ENCODE results near the gene PPP6R3. TPM values are rescaled to one million over a fixed set of nuclear protein-coding genes. Genes with fewer than 3 reads are reported as not detected.
A peak's percentile ranks its signal among the peaks of the same experiment; 100 is the strongest.
"Not testable (repeated sequence)": the region's sequence is repeated elsewhere in the genome, so short reads cannot be mapped to it uniquely, and the experiment has no call there.

PPP6R3 gene
- total RNA-seq, 4 donors from 2014 or later: 90.7 to 253 (median 164) TPM

GRCh38 chr11:68635883-68636282 is 175.3 kb downstream of the PPP6R3 start:
- H3K4me1 ChIP-seq; H3K27ac ChIP-seq; H3K9me3 ChIP-seq; H3K27me3 ChIP-seq; H3K36me3 ChIP-seq; DNase-seq; H3K4me3 ChIP-seq; intact Hi-C loops (cut with DNase I; ENCODE audit: low total_unique reads): not testable (repeated sequence)

DNA sequence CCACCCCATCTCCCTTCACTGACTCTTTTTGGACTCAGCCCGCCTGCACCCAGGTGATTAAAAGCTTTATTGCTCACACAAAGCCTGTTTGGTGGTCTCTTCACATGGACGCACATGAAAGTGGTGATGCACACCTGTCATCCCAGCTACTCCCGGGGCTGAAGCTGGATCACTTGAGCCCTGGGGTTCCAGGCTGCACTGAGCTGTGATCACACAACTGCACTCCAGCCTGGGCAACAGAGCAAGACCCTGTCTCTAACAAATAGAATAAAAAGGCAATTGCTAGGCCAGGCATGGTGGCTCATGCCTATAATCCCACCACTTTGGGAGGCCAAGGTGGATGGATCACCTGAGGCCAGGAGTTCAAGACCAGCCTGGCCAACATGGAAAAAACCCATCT is 178.8 kb downstream of the PPP6R3 start:
- H3K27me3 ChIP-seq; DNase-seq; H3K4me1 ChIP-seq; H3K9me3 ChIP-seq; H3K27ac ChIP-seq; H3K36me3 ChIP-seq; H3K4me3 ChIP-seq; intact Hi-C loops (cut with DNase I; ENCODE audit: low total_unique reads): not testable (repeated sequence)

GRCh38 chr11:68641880-68642279 is 181.3 kb downstream of the PPP6R3 start:
- H3K36me3 ChIP-seq: no peaks in the 10 kb centered on the region
- DNase-seq: no peak
- H3K4me3 ChIP-seq: no peak overlapping the region
- H3K27me3 ChIP-seq: no peaks in the 10 kb centered on the region
- no peaks in the 10 kb centered on the region for H3K4me1 ChIP-seq
- H3K27ac ChIP-seq: no peak overlapping the region
- peaks cover 0 to 8% of the 10 kb centered on the region in 2 donors for H3K9me3 ChIP-seq
- TF ChIP-seq CTCF (IDR thresholded peaks at IDR 0.05) (no peak), POLR2A (IDR thresholded peaks at IDR 0.05) (no peak)
- intact Hi-C loops (cut with DNase I; ENCODE audit: low total_unique reads): no loop called here

DNA sequence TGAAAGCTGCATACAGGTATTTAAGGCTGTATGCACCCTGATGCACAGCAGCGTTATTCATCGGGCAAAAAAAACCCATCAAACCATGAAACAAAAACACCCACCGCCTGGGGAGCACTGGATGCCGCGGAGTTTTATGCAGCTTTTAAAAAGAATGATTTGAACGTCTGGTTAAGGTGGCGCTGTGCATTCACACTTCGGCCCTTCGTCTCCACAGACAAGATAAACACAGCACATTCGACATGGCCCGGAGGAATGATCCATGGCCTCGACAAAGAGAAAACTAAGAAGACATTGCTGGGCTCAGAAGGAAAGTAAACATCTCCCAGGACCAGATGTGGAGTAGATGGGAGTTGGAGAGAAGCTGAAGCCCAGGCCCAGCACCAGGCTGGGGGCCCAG is 183.0 kb downstream of the PPP6R3 start:
- peaks cover 0 to 17% of the 10 kb centered on the region in 2 donors for H3K9me3 ChIP-seq
- no peak overlapping the region for H3K27ac ChIP-seq
- intact Hi-C loops (cut with DNase I; ENCODE audit: low total_unique reads): no loop called here
- H3K4me1 ChIP-seq: no peaks in the 10 kb centered on the region
- no peak for DNase-seq
- H3K27me3 ChIP-seq: no peaks in the 10 kb centered on the region
- TF ChIP-seq CTCF (IDR thresholded peaks at IDR 0.05) (peak in 1 of 4 experiments; percentile 10), POLR2A (IDR thresholded peaks at IDR 0.05) (no peak)
- H3K36me3 ChIP-seq: no peaks in the 10 kb centered on the region
- no peak overlapping the region for H3K4me3 ChIP-seq

DNA sequence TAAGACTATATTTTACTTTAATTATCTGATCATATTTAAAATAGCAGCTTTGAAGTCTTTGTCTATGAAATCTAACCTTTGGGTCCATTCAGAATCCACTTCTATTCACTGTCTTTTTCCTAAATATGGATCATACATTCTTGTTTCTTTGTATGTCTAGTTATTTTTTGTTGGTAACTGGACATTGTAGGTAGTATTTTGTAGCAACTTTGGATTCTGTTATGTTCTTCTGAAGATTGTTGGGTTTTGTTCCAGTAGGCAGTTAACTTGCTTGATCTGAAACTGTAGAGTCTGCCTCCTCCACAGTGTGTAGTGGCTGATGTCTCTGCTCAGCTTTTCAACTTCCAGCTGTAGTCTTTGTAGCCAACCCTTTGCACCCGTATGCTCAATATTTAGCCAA is 186.3 kb downstream of the PPP6R3 start:
- no peaks in the 10 kb centered on the region for H3K4me1 ChIP-seq
- no peak for TF ChIP-seq CTCF (IDR thresholded peaks at IDR 0.05)
- TF ChIP-seq POLR2A (IDR thresholded peaks at IDR 0.05): no peak
- H3K4me3 ChIP-seq: no peak overlapping the region
- peaks cover 0 to 17% of the 10 kb centered on the region in 2 donors for H3K9me3 ChIP-seq
- DNase-seq: no peak
- H3K27ac ChIP-seq: no peak overlapping the region
- intact Hi-C loops (cut with DNase I; ENCODE audit: low total_unique reads): no loop called here
- H3K27me3 ChIP-seq: no peaks in the 10 kb centered on the region
- no peaks in the 10 kb centered on the region for H3K36me3 ChIP-seq

DNA sequence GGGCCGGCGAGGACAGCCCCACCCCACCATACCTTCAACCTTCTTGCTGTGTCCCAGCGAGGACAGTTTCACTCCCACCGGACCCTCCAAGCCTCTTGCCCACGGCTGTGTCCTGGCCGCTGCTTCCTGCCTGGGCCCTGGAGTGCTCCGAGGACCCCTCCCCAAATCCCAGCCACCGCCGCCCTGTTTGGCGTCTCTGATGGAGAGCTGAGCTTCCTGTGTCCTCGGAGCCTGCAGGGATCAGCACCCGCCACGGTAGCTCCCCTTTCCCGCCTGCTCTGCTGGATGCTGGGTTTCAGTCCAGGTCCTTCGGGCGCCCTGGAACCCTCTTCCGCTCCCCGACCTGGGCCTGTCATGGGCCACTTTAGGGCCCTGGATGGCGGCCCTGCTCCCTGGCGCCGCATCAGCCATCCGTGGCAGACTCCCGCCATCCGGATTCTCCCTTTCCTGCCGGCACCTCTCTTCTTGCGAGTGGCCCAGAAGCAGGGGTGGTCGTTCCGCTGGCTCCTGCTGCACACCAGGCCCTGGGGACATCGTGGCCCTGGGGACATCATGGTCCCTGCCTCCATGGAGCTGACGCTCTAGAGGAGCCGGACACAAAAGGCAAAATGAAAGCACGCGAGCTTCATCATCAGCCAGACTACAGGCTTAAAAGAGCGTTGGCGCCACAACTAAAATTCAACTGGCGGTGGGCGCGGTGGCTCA is 189.5 kb downstream of the PPP6R3 start:
- Histone ChIP-seq H3K4me1 (no peaks in the 10 kb centered on the region), H3K4me3 (no peak overlapping the region), H3K36me3 (no peaks in the 10 kb centered on the region), H3K27me3 (no peaks in the 10 kb centered on the region), H3K27ac (no peak overlapping the region), H3K9me3 (peaks cover 0 to 17% of the 10 kb centered on the region in 2 donors)
- TF ChIP-seq CTCF (IDR thresholded peaks at IDR 0.05): no peak
- intact Hi-C loops (cut with DNase I; ENCODE audit: low total_unique reads): no loop called here
- no peak for DNase-seq

Measured in uterus (tissue), 4 donors.